IPS-20b (cell line): ENCODE data around the gene USP47.

Experiments used
- H3K27ac ChIP-seq: one replicate; pipeline ENCODE4 v1.5.1; 2013; ENCODE audit warnings: low read length
- H3K27me3 ChIP-seq: 2 replicates; pipeline ENCODE4 v1.6.1; 2013; ENCODE audit warnings: mild to moderate bottlenecking, low read length, inconsistent platforms; ENCODE audit not compliant: insufficient read depth
- H3K36me3 ChIP-seq: 2 replicates; pipeline ENCODE4 v1.6.1; 2013; ENCODE audit warnings: low read depth, mild to moderate bottlenecking, inconsistent platforms, low read length, moderate library complexity; ENCODE audit not compliant: insufficient read depth
- H3K4me1 ChIP-seq: 2 replicates; pipeline ENCODE4 v1.6.1; 2013; ENCODE audit warnings: mild to moderate bottlenecking, control low read depth, inconsistent platforms, low read length, moderate library complexity; ENCODE audit not compliant: insufficient read depth
- H3K4me3 ChIP-seq: 2 replicates; pipeline ENCODE4 v1.5.1; 2013; ENCODE audit warnings: mild to moderate bottlenecking, low read length, inconsistent platforms
- H3K9ac ChIP-seq: 2 replicates; pipeline ENCODE4 v1.6.1; 2013; ENCODE audit warnings: low read depth, mild to moderate bottlenecking, inconsistent platforms, low read length, moderate library complexity
- H3K9me3 ChIP-seq: 2 replicates; pipeline ENCODE4 v1.6.1; 2013; ENCODE audit warnings: mild to moderate bottlenecking, low read depth, low read length, inconsistent platforms; ENCODE audit not compliant: insufficient read depth

The USP47 gene

GRCh38 chr11:11841723-11842420 is at the start of gene USP47:
USP47 (plus strand) TSS chr11:11841972; CDS start chr11:11842186, 214 bp downstream.
- H3K36me3 ChIP-seq: no peaks in the 10 kb centered on the region
- peak within 1 kb of the TSS; percentile 88 for H3K4me3 ChIP-seq
- H3K27ac ChIP-seq: peak within 1 kb of the TSS; percentile 96
- H3K4me1 ChIP-seq: peaks cover 26% of the 10 kb centered on the region; the same call in 1 of the 2 replicates
- H3K27me3 ChIP-seq: no peaks in the 10 kb centered on the region
- no peaks in the 10 kb centered on the region for H3K9me3 ChIP-seq
- peak within 1 kb of the TSS; percentile 95 for H3K9ac ChIP-seq

- Histone ChIP-seq H3K36me3 (no peaks in the 10 kb centered on the region), H3K9me3 (no peaks in the 10 kb centered on the region), H3K4me1 (no peaks in the 10 kb centered on the region), H3K27me3 (no peaks in the 10 kb centered on the region), H3K9ac (no peak overlapping the region), H3K4me3 (no peak overlapping the region), H3K27ac (no peak overlapping the region)
Observed at GRCh38 chr11:11793073-11793472, 48.7 kb upstream of the USP47 start.

- Histone ChIP-seq H3K27ac (no peak overlapping the region), H3K36me3 (no peaks in the 10 kb centered on the region), H3K9ac (no peak overlapping the region), H3K27me3 (peaks cover 9% of the 10 kb centered on the region; the same call in 1 of the 2 replicates), H3K4me1 (no peaks in the 10 kb centered on the region), H3K4me3 (no peak overlapping the region), H3K9me3 (no peaks in the 10 kb centered on the region)
Observed at GRCh38 chr11:11798586-11799438, 43.0 kb upstream of the USP47 start.

GRCh38 chr11:11805228-11805627 is 36.5 kb upstream of the USP47 start:
- Histone ChIP-seq H3K9ac (no peak overlapping the region), H3K9me3 (no peaks in the 10 kb centered on the region), H3K27ac (no peak overlapping the region), H3K4me3 (no peak overlapping the region), H3K27me3 (peaks cover 9% of the 10 kb centered on the region; the same call in 1 of the 2 replicates), H3K36me3 (no peaks in the 10 kb centered on the region), H3K4me1 (no peaks in the 10 kb centered on the region)

GRCh38 chr11:11806074-11806473 is 35.7 kb upstream of the USP47 start:
- Histone ChIP-seq H3K9ac (no peak overlapping the region), H3K4me1 (no peaks in the 10 kb centered on the region), H3K36me3 (no peaks in the 10 kb centered on the region), H3K27ac (no peak overlapping the region), H3K9me3 (no peaks in the 10 kb centered on the region), H3K4me3 (no peak overlapping the region), H3K27me3 (peaks cover 7% of the 10 kb centered on the region; the same call in 1 of the 2 replicates)

- no peak overlapping the region for H3K27ac ChIP-seq
- H3K4me1 ChIP-seq: no peaks in the 10 kb centered on the region
- no peaks in the 10 kb centered on the region for H3K36me3 ChIP-seq
- peaks cover 2% of the 10 kb centered on the region; the same call in 1 of the 2 replicates for H3K27me3 ChIP-seq
- no peak overlapping the region for H3K4me3 ChIP-seq
- H3K9ac ChIP-seq: no peak overlapping the region
- H3K9me3 ChIP-seq: no peaks in the 10 kb centered on the region
Observed at GRCh38 chr11:11806586-11806985, 35.2 kb upstream of the USP47 start.

- no peaks in the 10 kb centered on the region for H3K4me1 ChIP-seq
- no peak overlapping the region for H3K9ac ChIP-seq
- no peaks in the 10 kb centered on the region for H3K27me3 ChIP-seq
- no peak overlapping the region for H3K27ac ChIP-seq
- H3K9me3 ChIP-seq: no peaks in the 10 kb centered on the region
- no peaks in the 10 kb centered on the region for H3K36me3 ChIP-seq
- no peak overlapping the region for H3K4me3 ChIP-seq
Observed at GRCh38 chr11:11807811-11808782, 33.7 kb upstream of the USP47 start.

GRCh38 chr11:11808992-11809615 is 32.7 kb upstream of the USP47 start:
- no peaks in the 10 kb centered on the region for H3K36me3 ChIP-seq
- no peaks in the 10 kb centered on the region for H3K4me1 ChIP-seq
- no peaks in the 10 kb centered on the region for H3K9me3 ChIP-seq
- no peak overlapping the region for H3K27ac ChIP-seq
- no peak overlapping the region for H3K4me3 ChIP-seq
- H3K27me3 ChIP-seq: no peaks in the 10 kb centered on the region
- H3K9ac ChIP-seq: no peak overlapping the region

- H3K36me3 ChIP-seq: no peaks in the 10 kb centered on the region
- no peak overlapping the region for H3K4me3 ChIP-seq
- no peak overlapping the region for H3K27ac ChIP-seq
Observed at GRCh38 chr11:11810764-11811726, 30.7 kb upstream of the USP47 start.

GRCh38 chr11:11813288-11813962 is 28.3 kb upstream of the USP47 start:
- no peaks in the 10 kb centered on the region for H3K9me3 ChIP-seq
- no peaks in the 10 kb centered on the region for H3K4me1 ChIP-seq
- H3K4me3 ChIP-seq: no peak overlapping the region
- no peaks in the 10 kb centered on the region for H3K36me3 ChIP-seq
- H3K9ac ChIP-seq: no peak overlapping the region
- no peaks in the 10 kb centered on the region for H3K27me3 ChIP-seq
- no peak overlapping the region for H3K27ac ChIP-seq

More at GRCh38 chr11:11810764-11811726, 30.7 kb upstream of the USP47 start:
- H3K4me1 ChIP-seq: no peaks in the 10 kb centered on the region
- no peak overlapping the region for H3K9ac ChIP-seq
- no peaks in the 10 kb centered on the region for H3K27me3 ChIP-seq
- no peaks in the 10 kb centered on the region for H3K9me3 ChIP-seq
